IMR-90 (cell line): ENCODE measurements around the gene UBL3. TPM values are rescaled to one million over a fixed set of nuclear protein-coding genes. Genes with fewer than 3 reads are reported as not detected.

Experiments
- ATAC-seq: fragments of 200-7000 bp; cut with Tn5 transposase; 2 replicates; pipeline ENCODE4 v1.9.1; 2020; ENCODE audit warnings: low read depth, mild to moderate bottlenecking, moderate library complexity
- BruUV-seq: library from RNA; stranded (reverse); fragments of 400-500 nt; replicated peaks from 2 replicates; lab custom pipeline; 2021; lab: Mats Ljungman, UMichigan
- CTCF ChIA-PET: fragments of 300-600 bp; formaldehyde crosslinking; extraction: SDS; loops from one replicate; lab custom pipeline; 2021; ENCODE audit warnings: antibody characterized with exemption; lab: Yijun Ruan, JAX
- POLR2A ChIA-PET: fragments of 300-600 bp; sonication (Branson Sonifier 250); formaldehyde crosslinking; loops from one replicate; lab custom pipeline; 2022; ENCODE audit warnings: antibody characterized with exemption; ENCODE audit not compliant: unreplicated experiment; lab: Charles Lee
- DNase-seq: peaks from one replicate; pipeline ENCODE4 v3.0.0; 2013
- H2AFZ ChIP-seq: replicated peaks from 2 replicates; pipeline ENCODE3; 2013; ENCODE audit warnings: low read length, mild to moderate bottlenecking; ENCODE audit not compliant: poor library complexity
- H2AK5ac ChIP-seq: 2 replicates; pipeline ENCODE4 v1.6.1; 2013; ENCODE audit warnings: low read depth, low read length, inconsistent platforms
- H2AK9ac ChIP-seq: replicated peaks from 2 replicates; pipeline ENCODE3; 2013; ENCODE audit warnings: mild to moderate bottlenecking, low read depth, low read length, moderate library complexity; ENCODE audit not compliant: poor library complexity
- H2BK120ac ChIP-seq: 2 replicates; pipeline ENCODE4 v1.6.1; 2013; ENCODE audit warnings: low read depth, low read length, inconsistent platforms
- H2BK15ac ChIP-seq: 3 replicates; pipeline ENCODE4 v1.6.1; 2013; ENCODE audit warnings: low read depth, low read length, inconsistent platforms
- H2BK20ac ChIP-seq: 2 replicates; pipeline ENCODE4 v1.6.1; 2013; ENCODE audit warnings: low read depth, mild to moderate bottlenecking, inconsistent platforms, low read length, moderate library complexity
- H2BK5ac ChIP-seq: 2 replicates; pipeline ENCODE4 v1.6.1; 2013; ENCODE audit warnings: mild to moderate bottlenecking, low read depth, low read length, inconsistent platforms; ENCODE audit not compliant: poor library complexity, severe bottlenecking
- H3K14ac ChIP-seq: replicated peaks from 2 replicates; pipeline ENCODE4 v1.6.1; 2013; ENCODE audit warnings: low read depth, low read length, inconsistent platforms
- H3K18ac ChIP-seq: 2 replicates; pipeline ENCODE4 v1.6.1; 2013; ENCODE audit warnings: low read depth, low read length, control low read depth
- H3K23ac ChIP-seq: 2 replicates; pipeline ENCODE4 v1.6.1; 2013; ENCODE audit warnings: low read depth, low read length, inconsistent platforms
- H3K27ac ChIP-seq: 2 replicates; pipeline ENCODE4 v1.5.1; 2013; ENCODE audit warnings: mild to moderate bottlenecking, control low read depth, low read length; ENCODE audit not compliant: insufficient read depth
- H3K27me3 ChIP-seq: 2 replicates; pipeline ENCODE4 v1.6.1; 2013; ENCODE audit warnings: low read length; ENCODE audit not compliant: control insufficient read depth, insufficient read depth
- H3K36me3 ChIP-seq: 2 replicates; pipeline ENCODE4 v1.6.1; 2013; ENCODE audit warnings: low read length, mixed read lengths; ENCODE audit not compliant: control insufficient read depth, insufficient read depth
- H3K4ac ChIP-seq: 2 replicates; pipeline ENCODE4 v1.6.1; 2013; ENCODE audit warnings: low read depth, low read length, inconsistent platforms
- H3K4me1 ChIP-seq: 2 replicates; pipeline ENCODE4 v1.6.1; 2013; ENCODE audit warnings: low read length, mixed read lengths; ENCODE audit not compliant: control insufficient read depth, insufficient read depth
- H3K4me2 ChIP-seq: 2 replicates; pipeline ENCODE4 v1.6.1; 2013; ENCODE audit warnings: low read depth, mild to moderate bottlenecking, control low read depth, low read length, moderate library complexity
- H3K4me3 ChIP-seq: 2 replicates; pipeline ENCODE4 v1.5.1; 2013; ENCODE audit warnings: low read depth, mild to moderate bottlenecking, control low read depth, low read length, moderate library complexity; ENCODE audit not compliant: insufficient read depth
- H3K56ac ChIP-seq: 2 replicates; pipeline ENCODE4 v1.6.1; 2013; ENCODE audit warnings: low read length, inconsistent platforms; ENCODE audit not compliant: insufficient read depth; ENCODE audit errors: extremely low read depth
- H3K79me1 ChIP-seq, 2 experiments: 2 replicates each; pipeline ENCODE4 v1.6.1; 2013; ENCODE audit warnings: low read length in 2 of 2, inconsistent platforms in 1 of 2, low read depth in 1 of 2
- H3K9ac ChIP-seq: 2 replicates; pipeline ENCODE4 v1.6.1; 2013; ENCODE audit warnings: low read depth, low read length, control low read depth
- H3K9me1 ChIP-seq: 2 replicates; pipeline ENCODE4 v1.6.1; 2013; ENCODE audit warnings: low read length, inconsistent platforms; ENCODE audit not compliant: insufficient read depth
- H3K9me3 ChIP-seq: 2 replicates; pipeline ENCODE4 v1.6.1; 2013; ENCODE audit warnings: low read length; ENCODE audit not compliant: control insufficient read depth, insufficient read depth
- H4K20me1 ChIP-seq: 2 replicates; pipeline ENCODE4 v1.6.1; 2013; ENCODE audit warnings: low read length, inconsistent platforms; ENCODE audit not compliant: insufficient read depth
- H4K5ac ChIP-seq: 2 replicates; pipeline ENCODE4 v1.6.1; 2013; ENCODE audit warnings: mild to moderate bottlenecking, low read depth, low read length, control low read depth
- H4K8ac ChIP-seq, 2 experiments: 2 replicates each; pipeline ENCODE4 v1.6.1; 2013; ENCODE audit warnings: low read depth in 2 of 2, low read length in 2 of 2, control low read depth in 1 of 2, inconsistent platforms in 1 of 2
- H4K91ac ChIP-seq: 2 replicates; pipeline ENCODE4 v1.6.1; 2013; ENCODE audit warnings: low read depth, low read length, inconsistent platforms; ENCODE audit not compliant: insufficient read depth
- NFE2L2 ChIP-seq: fragments of 150-350 bp; IDR thresholded peaks from 2 replicates; pipeline ENCODE4 v1.6.1; 2016; ENCODE audit warnings: low read depth, mild to moderate bottlenecking, low read length
- WGBS, 2 experiments: methylation state at CpG; one replicate each; pipeline versions ENCODE4 v1.1.5 to v1.1.7; 2013; ENCODE audit warnings: missing lambda C conversion rate in 2 of 2; ENCODE audit not compliant: insufficient read length in 1 of 2; ENCODE audit errors: extremely low coverage in 2 of 2; 5-methylcytosine and 5-hydroxymethylcytosine counted together
- dilution Hi-C: fragments of 300-500 bp; cut with HindIII; formaldehyde crosslinking; loops from one replicate; pipeline ENCODE4 v1.14.3; 2018; ENCODE audit warnings: low sequenced_read_pairs; ENCODE audit not compliant: unreplicated experiment
- in situ Hi-C: fragments of 300-500 bp; cut with MboI; formaldehyde crosslinking; loops from 3 replicates; pipeline ENCODE4 v1.14.3; 2019; ENCODE audit warnings: low sequenced_read_pairs, inconsistent platforms, mixed read lengths
- intact Hi-C: fragments of 100-400 bp; cut with micrococcal nuclease; formaldehyde crosslinking; loops from 2 replicates; pipeline ENCODE4 v1.10.0; 2022
- polyA plus RNA-seq, 3 experiments: library from polyadenylated mRNA; depleted of rRNA; stranded (reverse); fragments of >200 nt; gene quantifications; 2 replicates each; pipeline ENCODE4 v1.2.3, GENCODE V29; 2012; ENCODE audit warnings: low replicate concordance in 1 of 3
- total RNA-seq: library from RNA; depleted of rRNA; stranded (reverse); fragments of >200 nt; gene quantifications from 2 replicates; pipeline ENCODE4 v1.2.3, GENCODE V29; 2012

UBL3 gene
- total and polyA plus RNA-seq, 2 of the 4 experiments (the other 2 are of a cell fraction) = 16.0 to 19.9 TPM

DNA sequence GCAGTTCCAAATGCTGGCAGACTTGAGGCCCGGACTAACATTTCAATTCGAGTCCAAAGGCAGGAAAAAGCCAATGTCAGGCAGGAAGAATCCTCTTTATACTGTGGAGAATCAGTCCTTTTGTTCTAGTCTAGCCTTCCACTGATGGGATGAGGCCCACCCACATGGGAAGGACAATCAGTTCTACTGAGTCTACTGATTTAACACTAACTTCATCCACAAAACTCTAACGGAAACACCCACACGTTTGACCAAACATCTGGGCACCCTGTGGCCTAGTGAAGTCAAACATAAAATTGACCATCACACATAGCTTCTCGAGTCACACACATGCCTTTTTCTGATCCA is 100.3 kb downstream of the UBL3 start:
- ChIA-PET CTCF (interaction anchor here (0.9 kb wide), 1 partner anchor 361 kb away, joined by 3 read pairs; no protein-coding TSS in a partner anchor), POLR2A (no interaction called here)
- Histone ChIP-seq H3K27me3 (peaks cover 6% of the 10 kb centered on the region), H2AFZ (peak overlapping the region; percentile 58), H3K4me3 (no peak overlapping the region), H3K23ac (no peak overlapping the region), H2BK15ac (no peak overlapping the region), H3K18ac (no peak overlapping the region), H3K56ac (no peak overlapping the region), H4K20me1 (no peaks in the 10 kb centered on the region), H3K79me1 (no peaks in the 10 kb centered on the region), H3K4me2 (no peak overlapping the region), H2BK20ac (no peak overlapping the region), H3K4me1 (no peaks in the 10 kb centered on the region), H4K91ac (peak overlapping the region; percentile 23; the same call in 1 of the 2 replicates), H3K9me1 (peaks cover 5% of the 10 kb centered on the region), H3K14ac (peak overlapping the region; percentile 57), H3K27ac (no peak overlapping the region), H2AK9ac (no peak overlapping the region), H4K8ac (peak overlapping the region in 1 of 2 experiments; percentile 34; a peak in 1 of 4 replicates), H3K9me3 (no peaks in the 10 kb centered on the region), H2BK5ac (no peak overlapping the region), H3K4ac (peak overlapping the region; percentile 43; the same call in 1 of the 2 replicates), H2BK120ac (peak overlapping the region; percentile 20; the same call in 1 of the 2 replicates), H3K9ac (no peak overlapping the region), H4K5ac (no peak overlapping the region), H2AK5ac (no peak overlapping the region), H3K36me3 (no peaks in the 10 kb centered on the region)
- ATAC-seq = no peak
- in situ Hi-C loops (no loop called here), dilution Hi-C loops (no loop called here), intact Hi-C loops (no loop called here)
- no peak for DNase-seq
- BruUV-seq = no TSS peak
- TF ChIP-seq NFE2L2 = no peak
- 76% methylated on average over 3 of the region's 5 CpGs; no CpG with 5 or more reads in 1 of the 2 experiments for WGBS, 2 experiments
